HCT116 (cell line): ENCODE results near the gene SZT2.

ENCODE experiments used
- EGR1 ChIP-seq: IDR thresholded peaks from 2 replicates; pipeline ENCODE4 v1.6.1; 2012; ENCODE audit warnings: low read depth
- ELF1 ChIP-seq: IDR thresholded peaks from 2 replicates; pipeline ENCODE4 v1.6.1; 2012; ENCODE audit warnings: low read depth, borderline replicate concordance
- POLR2A ChIP-seq: IDR thresholded peaks from 2 replicates; pipeline ENCODE4 v1.7.0; 2011; ENCODE audit warnings: borderline replicate concordance; ENCODE audit not compliant: insufficient read depth, insufficient read length; ENCODE audit errors: extremely low read depth
- POLR2AphosphoS5 ChIP-seq: IDR thresholded peaks from 2 replicates; pipeline ENCODE4 v1.6.1; 2011; ENCODE audit warnings: mild to moderate bottlenecking, low read depth, low read length, moderate library complexity
- ZFX ChIP-seq: fragments of 450-650 bp; IDR thresholded peaks from 2 replicates; pipeline ENCODE4 v1.6.1; 2017
- TF ChIP-seq, protein P1 (sequence below), 3 experiments: fragments of 200-600 bp in 1 of 3; sonication (generic) in 1 of 3; IDR thresholded peaks in 2 of 3; conservative IDR thresholded peaks in 1 of 3; 2 replicates each; pipeline ENCODE4 v1.5.1; 2012 to 2017; ENCODE audit warnings: low read depth in 2 of 3, low read length in 2 of 3, antibody characterized with exemption in 1 of 3, borderline replicate concordance in 1 of 3, control low read depth in 1 of 3, mild to moderate bottlenecking in 1 of 3, mixed read lengths in 1 of 3, mixed run types in 1 of 3, moderate library complexity in 1 of 3; ENCODE audit not compliant: insufficient read depth in 1 of 3
- TF ChIP-seq, protein P2 (sequence below): IDR thresholded peaks from 2 replicates; pipeline ENCODE4 v1.6.1; 2012; ENCODE audit warnings: low read depth

- no peak for TF ChIP-seq POLR2A
- no peak for TF ChIP-seq POLR2AphosphoS5
- TF ChIP-seq, protein P1, sequence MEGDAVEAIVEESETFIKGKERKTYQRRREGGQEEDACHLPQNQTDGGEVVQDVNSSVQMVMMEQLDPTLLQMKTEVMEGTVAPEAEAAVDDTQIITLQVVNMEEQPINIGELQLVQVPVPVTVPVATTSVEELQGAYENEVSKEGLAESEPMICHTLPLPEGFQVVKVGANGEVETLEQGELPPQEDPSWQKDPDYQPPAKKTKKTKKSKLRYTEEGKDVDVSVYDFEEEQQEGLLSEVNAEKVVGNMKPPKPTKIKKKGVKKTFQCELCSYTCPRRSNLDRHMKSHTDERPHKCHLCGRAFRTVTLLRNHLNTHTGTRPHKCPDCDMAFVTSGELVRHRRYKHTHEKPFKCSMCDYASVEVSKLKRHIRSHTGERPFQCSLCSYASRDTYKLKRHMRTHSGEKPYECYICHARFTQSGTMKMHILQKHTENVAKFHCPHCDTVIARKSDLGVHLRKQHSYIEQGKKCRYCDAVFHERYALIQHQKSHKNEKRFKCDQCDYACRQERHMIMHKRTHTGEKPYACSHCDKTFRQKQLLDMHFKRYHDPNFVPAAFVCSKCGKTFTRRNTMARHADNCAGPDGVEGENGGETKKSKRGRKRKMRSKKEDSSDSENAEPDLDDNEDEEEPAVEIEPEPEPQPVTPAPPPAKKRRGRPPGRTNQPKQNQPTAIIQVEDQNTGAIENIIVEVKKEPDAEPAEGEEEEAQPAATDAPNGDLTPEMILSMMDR (IDR thresholded peaks at IDR 0.05 in 2 of 3, conservative IDR thresholded peaks at IDR 0.05 in 1 of 3; ENCODE audit: borderline replicate concordance in 1 of 3, insufficient read depth in 1 of 3, low read depth in 2 of 3, low read length in 2 of 3): no peak
- TF ChIP-seq ZFX: no peak
- no peak for TF ChIP-seq EGR1
- no peak for TF ChIP-seq ELF1
- TF ChIP-seq, protein P2, sequence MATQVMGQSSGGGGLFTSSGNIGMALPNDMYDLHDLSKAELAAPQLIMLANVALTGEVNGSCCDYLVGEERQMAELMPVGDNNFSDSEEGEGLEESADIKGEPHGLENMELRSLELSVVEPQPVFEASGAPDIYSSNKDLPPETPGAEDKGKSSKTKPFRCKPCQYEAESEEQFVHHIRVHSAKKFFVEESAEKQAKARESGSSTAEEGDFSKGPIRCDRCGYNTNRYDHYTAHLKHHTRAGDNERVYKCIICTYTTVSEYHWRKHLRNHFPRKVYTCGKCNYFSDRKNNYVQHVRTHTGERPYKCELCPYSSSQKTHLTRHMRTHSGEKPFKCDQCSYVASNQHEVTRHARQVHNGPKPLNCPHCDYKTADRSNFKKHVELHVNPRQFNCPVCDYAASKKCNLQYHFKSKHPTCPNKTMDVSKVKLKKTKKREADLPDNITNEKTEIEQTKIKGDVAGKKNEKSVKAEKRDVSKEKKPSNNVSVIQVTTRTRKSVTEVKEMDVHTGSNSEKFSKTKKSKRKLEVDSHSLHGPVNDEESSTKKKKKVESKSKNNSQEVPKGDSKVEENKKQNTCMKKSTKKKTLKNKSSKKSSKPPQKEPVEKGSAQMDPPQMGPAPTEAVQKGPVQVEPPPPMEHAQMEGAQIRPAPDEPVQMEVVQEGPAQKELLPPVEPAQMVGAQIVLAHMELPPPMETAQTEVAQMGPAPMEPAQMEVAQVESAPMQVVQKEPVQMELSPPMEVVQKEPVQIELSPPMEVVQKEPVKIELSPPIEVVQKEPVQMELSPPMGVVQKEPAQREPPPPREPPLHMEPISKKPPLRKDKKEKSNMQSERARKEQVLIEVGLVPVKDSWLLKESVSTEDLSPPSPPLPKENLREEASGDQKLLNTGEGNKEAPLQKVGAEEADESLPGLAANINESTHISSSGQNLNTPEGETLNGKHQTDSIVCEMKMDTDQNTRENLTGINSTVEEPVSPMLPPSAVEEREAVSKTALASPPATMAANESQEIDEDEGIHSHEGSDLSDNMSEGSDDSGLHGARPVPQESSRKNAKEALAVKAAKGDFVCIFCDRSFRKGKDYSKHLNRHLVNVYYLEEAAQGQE: no peak
These were observed 60.7 kb downstream of the SZT2 start for GRCh38 chr1:43450251-43450941.
